HEK293 (cell line): ENCODE measurements around the gene TOPORS.

Experiments
- CTCF ChIA-PET: fragments of 350-600 bp; formaldehyde crosslinking; extraction: SDS; loops from one replicate; lab custom pipeline; 2021; ENCODE audit warnings: antibody characterized with exemption; lab: Yijun Ruan, JAX
- POLR2A ChIA-PET: fragments of 300-600 bp; formaldehyde crosslinking; extraction: SDS; loops from one replicate; lab custom pipeline; 2020; ENCODE audit warnings: antibody characterized with exemption, inconsistent platforms; lab: Yijun Ruan, JAX
- H3K27ac ChIP-seq: fragments of 200-500 bp; sonication (Bioruptor generic); 2 replicates; pipeline ENCODE4 v1.5.1; 2014; ENCODE audit warnings: low read depth, low read length, control low read depth, inconsistent platforms; ENCODE audit errors: extremely low read depth
- H3K36me3 ChIP-seq, 2 experiments: fragments of 200-500 bp in 1 of 2; sonication (Bioruptor generic) in 1 of 2; 1 replicate in 1 of 2; 2 replicates in 1 of 2; pipeline ENCODE4 v1.5.1; 2014 to 2017; ENCODE audit warnings: inconsistent platforms in 2 of 2, low read length in 2 of 2; ENCODE audit not compliant: control insufficient read depth in 2 of 2, insufficient read depth in 1 of 2
- H3K4me1 ChIP-seq: fragments of 200-500 bp; sonication (Bioruptor generic); 2 replicates; pipeline ENCODE4 v1.5.1; 2014; ENCODE audit warnings: mild to moderate bottlenecking, low read length, inconsistent platforms; ENCODE audit not compliant: control insufficient read depth, insufficient read depth
- H3K4me3 ChIP-seq: 2 replicates; pipeline ENCODE4 v1.5.1; 2011; ENCODE audit warnings: low read depth, mild to moderate bottlenecking, control low read depth, low read length, moderate library complexity
- H3K9me3 ChIP-seq: fragments of 200-500 bp; sonication (Bioruptor generic); 2 replicates; pipeline ENCODE4 v1.5.1; 2014; ENCODE audit warnings: low read depth, low read length, inconsistent platforms; ENCODE audit not compliant: control insufficient read depth, insufficient read depth
- FEZF1 ChIP-seq: fragments of 450-650 bp; formaldehyde crosslinking; IDR thresholded peaks from 2 replicates; pipeline ENCODE4 v1.5.1; 2016; ENCODE audit warnings: missing biosample characterization, missing genetic modification characterization
- GLI2 ChIP-seq: fragments of 450-650 bp; formaldehyde crosslinking; IDR thresholded peaks from 2 replicates; pipeline ENCODE4; 2017; ENCODE audit warnings: missing biosample characterization, missing genetic modification characterization, low read depth, borderline replicate concordance
- GLIS1 ChIP-seq: fragments of 450-650 bp; formaldehyde crosslinking; IDR thresholded peaks from 2 replicates; pipeline ENCODE4 v1.5.1; 2016; ENCODE audit warnings: missing biosample characterization, missing genetic modification characterization
- HOXA7 ChIP-seq: sonication (generic); formaldehyde crosslinking; IDR thresholded peaks from 2 replicates; pipeline ENCODE4 v1.8.1; 2022; ENCODE audit warnings: missing genetic modification reagents, borderline replicate concordance
- TCF7L2 ChIP-seq: IDR thresholded peaks from 2 replicates; pipeline ENCODE4 v1.6.1; 2011; ENCODE audit warnings: low read depth, mild to moderate bottlenecking, inconsistent platforms, low read length, moderate library complexity, borderline replicate concordance
- ZBTB17 ChIP-seq: fragments of 450-650 bp; formaldehyde crosslinking; IDR thresholded peaks from 2 replicates; pipeline ENCODE4 v1.5.1; 2016; ENCODE audit warnings: missing biosample characterization, missing genetic modification characterization
- ZBTB48 ChIP-seq: fragments of 450-650 bp; formaldehyde crosslinking; IDR thresholded peaks from 2 replicates; pipeline ENCODE4 v1.5.1; 2016; ENCODE audit warnings: missing biosample characterization, missing genetic modification characterization
- ZFHX2 ChIP-seq: fragments of 450-650 bp; formaldehyde crosslinking; conservative IDR thresholded peaks from 2 replicates; pipeline ENCODE4 v1.5.1; 2016; ENCODE audit warnings: missing biosample characterization, missing genetic modification characterization
- ZNF133 ChIP-seq: fragments of 450-650 bp; formaldehyde crosslinking; IDR thresholded peaks from 2 replicates; pipeline ENCODE4 v1.5.1; 2016; ENCODE audit warnings: missing biosample characterization, missing genetic modification characterization
- ZNF169 ChIP-seq: fragments of 450-650 bp; formaldehyde crosslinking; IDR thresholded peaks from 2 replicates; pipeline ENCODE4 v1.5.1; 2016; ENCODE audit warnings: missing biosample characterization, missing genetic modification characterization
- ZNF23 ChIP-seq: fragments of 450-650 bp; formaldehyde crosslinking; IDR thresholded peaks from 2 replicates; pipeline ENCODE4 v1.5.1; 2016; ENCODE audit warnings: missing biosample characterization, missing genetic modification characterization, borderline replicate concordance
- ZNF341 ChIP-seq: fragments of 450-650 bp; formaldehyde crosslinking; IDR thresholded peaks from 2 replicates; pipeline ENCODE4; 2016; ENCODE audit warnings: low read depth, missing biosample characterization, missing genetic modification characterization
- ZNF521 ChIP-seq: fragments of 450-650 bp; formaldehyde crosslinking; IDR thresholded peaks from 2 replicates; pipeline ENCODE4 v1.5.1; 2017; ENCODE audit warnings: missing biosample characterization, mild to moderate bottlenecking, missing genetic modification characterization
- ZNF596 ChIP-seq: fragments of 450-650 bp; IDR thresholded peaks from 2 replicates; pipeline ENCODE4 v1.5.0; 2018; ENCODE audit warnings: missing biosample characterization, mild to moderate bottlenecking, missing genetic modification characterization, moderate library complexity
- ZNF629 ChIP-seq: fragments of 450-650 bp; formaldehyde crosslinking; IDR thresholded peaks from 2 replicates; pipeline ENCODE4 v1.5.1; 2017; ENCODE audit warnings: missing biosample characterization, missing genetic modification characterization
- ZNF768 ChIP-seq: fragments of 450-650 bp; formaldehyde crosslinking; IDR thresholded peaks from 2 replicates; pipeline ENCODE4 v1.5.1; 2018; ENCODE audit warnings: missing biosample characterization, mild to moderate bottlenecking, missing genetic modification characterization
- TF ChIP-seq, protein P1 (sequence below): fragments of 450-650 bp; formaldehyde crosslinking; IDR thresholded peaks from 2 replicates; pipeline ENCODE4 v1.5.1; 2017; ENCODE audit warnings: missing biosample characterization, mild to moderate bottlenecking, missing genetic modification characterization, moderate library complexity
- TF ChIP-seq, protein P2 (sequence below): fragments of 450-650 bp; formaldehyde crosslinking; IDR thresholded peaks from 2 replicates; pipeline ENCODE4 v1.5.1; 2016; ENCODE audit warnings: missing biosample characterization, missing genetic modification characterization
- TF ChIP-seq, protein P3 (sequence below): fragments of 450-650 bp; formaldehyde crosslinking; IDR thresholded peaks from 2 replicates; pipeline ENCODE4 v1.5.1; 2016; ENCODE audit warnings: missing biosample characterization, missing genetic modification characterization
- TF ChIP-seq, protein P4 (sequence below): fragments of 450-650 bp; formaldehyde crosslinking; IDR thresholded peaks from 2 replicates; pipeline ENCODE4 v1.5.1; 2016; ENCODE audit warnings: missing biosample characterization, missing genetic modification characterization
- TF ChIP-seq, protein P5 (sequence below): sonication (generic); formaldehyde crosslinking; IDR thresholded peaks from 2 replicates; pipeline ENCODE4 v1.8.1; 2022; ENCODE audit warnings: mild to moderate bottlenecking, moderate library complexity, missing genetic modification reagents
- TF ChIP-seq, protein P6 (sequence below): fragments of 450-650 bp; formaldehyde crosslinking; IDR thresholded peaks from 2 replicates; pipeline ENCODE4 v1.5.1; 2016; ENCODE audit warnings: missing biosample characterization, missing genetic modification characterization

TOPORS gene

DNA sequence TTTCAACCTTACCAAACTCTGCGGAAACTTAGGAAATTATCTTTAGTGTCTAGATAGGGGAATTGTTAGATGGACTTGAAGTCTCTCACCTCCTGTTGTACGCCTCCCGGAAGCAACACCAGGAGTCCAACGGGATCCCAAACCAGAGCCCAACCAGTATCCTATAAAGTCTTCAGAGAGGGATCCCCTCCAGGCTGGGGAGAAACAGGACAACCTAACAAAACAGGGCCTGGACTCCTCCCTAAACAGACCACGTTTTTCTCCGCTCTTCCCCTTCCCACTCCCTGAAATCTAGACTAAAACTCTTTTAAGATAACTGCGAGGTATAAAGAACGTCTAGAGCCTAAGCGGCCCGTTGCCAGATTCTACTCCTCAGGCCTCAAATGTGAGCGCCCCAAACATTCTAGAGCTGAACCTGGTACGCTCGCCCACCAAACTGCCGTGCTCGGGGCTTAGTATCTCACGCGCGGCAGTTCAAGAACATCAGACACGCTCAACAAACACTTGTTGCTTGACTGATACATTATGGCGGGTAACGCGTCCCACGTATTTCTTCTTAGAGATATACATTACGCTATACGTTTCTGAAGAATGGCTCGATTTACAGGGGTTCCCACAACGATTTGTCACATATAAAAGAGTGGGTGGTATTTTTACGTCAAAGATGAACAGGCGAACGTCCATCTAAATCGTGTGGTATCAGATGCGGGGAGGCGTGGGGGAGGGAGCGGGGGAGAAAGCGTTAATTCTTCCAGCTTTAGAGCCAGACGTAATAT, 922 bp downstream of the TOPORS start (continued):
- TF ChIP-seq, protein P1, sequence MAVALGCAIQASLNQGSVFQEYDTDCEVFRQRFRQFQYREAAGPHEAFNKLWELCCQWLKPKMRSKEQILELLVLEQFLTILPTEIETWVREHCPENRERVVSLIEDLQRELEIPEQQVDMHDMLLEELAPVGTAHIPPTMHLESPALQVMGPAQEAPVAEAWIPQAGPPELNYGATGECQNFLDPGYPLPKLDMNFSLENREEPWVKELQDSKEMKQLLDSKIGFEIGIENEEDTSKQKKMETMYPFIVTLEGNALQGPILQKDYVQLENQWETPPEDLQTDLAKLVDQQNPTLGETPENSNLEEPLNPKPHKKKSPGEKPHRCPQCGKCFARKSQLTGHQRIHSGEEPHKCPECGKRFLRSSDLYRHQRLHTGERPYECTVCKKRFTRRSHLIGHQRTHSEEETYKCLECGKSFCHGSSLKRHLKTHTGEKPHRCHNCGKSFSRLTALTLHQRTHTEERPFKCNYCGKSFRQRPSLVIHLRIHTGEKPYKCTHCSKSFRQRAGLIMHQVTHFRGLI, result peak; percentile 99
- no peak for TF ChIP-seq GLI2 (tag by site-specific recombination)

DNA sequence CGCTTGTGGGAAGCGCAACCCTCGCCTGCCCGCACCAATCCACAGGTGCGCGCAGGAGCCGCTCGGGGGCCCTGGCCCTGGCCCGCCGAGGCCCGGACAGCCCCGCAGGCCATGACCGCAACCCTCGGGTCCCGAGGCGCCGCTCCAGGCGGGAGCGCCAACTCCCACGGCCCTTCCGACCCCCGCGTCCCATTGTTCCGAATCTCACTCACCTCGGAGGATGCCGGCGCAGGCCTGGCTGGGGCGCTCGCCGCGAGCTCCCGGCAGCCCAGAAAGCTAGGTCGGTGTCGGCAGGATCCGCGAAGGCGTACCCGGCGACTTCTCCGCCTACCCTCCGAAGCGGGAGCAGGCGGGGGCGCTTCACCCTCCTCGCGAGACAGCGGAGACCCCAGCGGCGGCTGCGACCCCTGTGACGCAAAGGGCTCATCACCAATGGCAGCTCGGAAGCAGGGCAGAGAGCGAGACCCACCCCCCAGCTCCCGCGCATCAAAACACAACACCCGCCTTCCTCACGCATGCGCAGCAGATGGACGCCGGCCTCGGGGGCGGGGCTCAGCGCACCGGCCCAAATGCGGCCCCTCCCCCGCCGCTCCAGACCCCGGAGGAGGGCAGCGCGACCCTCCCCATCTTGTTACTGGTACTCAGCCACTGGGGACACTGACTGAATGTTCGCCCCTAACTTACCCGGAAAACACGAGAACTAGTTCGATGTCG, 1.7 kb downstream of the TOPORS start:
- Histone ChIP-seq H3K4me1 (0 out of 2 replicates have a peak, but pooled peaks cover 4% of the 10 kb centered on the region), H3K9me3 (no peaks in the 10 kb centered on the region), H3K27ac (peak overlapping the region; percentile 91), H3K4me3 (peak overlapping the region; percentile 84), H3K36me3 (peaks cover 0 to 18% of the 10 kb centered on the region in 2 experiments; a peak in 2 of 3 replicates)
- CTCF ChIA-PET, result interaction anchor here (1.1 to 7.4 kb wide), 6 partner anchors 10 to 172 kb away, joined by 3 to 44 read pairs (median 7); partner anchors contain the start of gene RIGI
- POLR2A ChIA-PET, result interaction anchor here (0.6 to 3.4 kb wide), 14 partner anchors 13 to 475 kb away, joined by 3 to 36 read pairs (median 4); partner anchors contain the start of genes ACO1, DNAJA1 and RIGI
- TF ChIP-seq ZNF23 (tag by site-specific recombination), result no peak
- no peak for TF ChIP-seq ZNF169 (tag by site-specific recombination)
- TF ChIP-seq FEZF1 (tag by site-specific recombination), result no peak
- TF ChIP-seq ZBTB17 (tag by site-specific recombination), result 0 out of 2 replicates have a peak, but pooled peaks have one; percentile 28
- no peak for TF ChIP-seq HOXA7
- peak; percentile 75; the same call in 1 of the 2 replicates for TF ChIP-seq GLIS1
- TF ChIP-seq TCF7L2, result no peak
- TF ChIP-seq, protein P2, sequence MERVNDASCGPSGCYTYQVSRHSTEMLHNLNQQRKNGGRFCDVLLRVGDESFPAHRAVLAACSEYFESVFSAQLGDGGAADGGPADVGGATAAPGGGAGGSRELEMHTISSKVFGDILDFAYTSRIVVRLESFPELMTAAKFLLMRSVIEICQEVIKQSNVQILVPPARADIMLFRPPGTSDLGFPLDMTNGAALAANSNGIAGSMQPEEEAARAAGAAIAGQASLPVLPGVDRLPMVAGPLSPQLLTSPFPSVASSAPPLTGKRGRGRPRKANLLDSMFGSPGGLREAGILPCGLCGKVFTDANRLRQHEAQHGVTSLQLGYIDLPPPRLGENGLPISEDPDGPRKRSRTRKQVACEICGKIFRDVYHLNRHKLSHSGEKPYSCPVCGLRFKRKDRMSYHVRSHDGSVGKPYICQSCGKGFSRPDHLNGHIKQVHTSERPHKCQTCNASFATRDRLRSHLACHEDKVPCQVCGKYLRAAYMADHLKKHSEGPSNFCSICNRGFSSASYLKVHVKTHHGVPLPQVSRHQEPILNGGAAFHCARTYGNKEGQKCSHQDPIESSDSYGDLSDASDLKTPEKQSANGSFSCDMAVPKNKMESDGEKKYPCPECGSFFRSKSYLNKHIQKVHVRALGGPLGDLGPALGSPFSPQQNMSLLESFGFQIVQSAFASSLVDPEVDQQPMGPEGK, result peak; percentile 95
- TF ChIP-seq, protein P3, sequence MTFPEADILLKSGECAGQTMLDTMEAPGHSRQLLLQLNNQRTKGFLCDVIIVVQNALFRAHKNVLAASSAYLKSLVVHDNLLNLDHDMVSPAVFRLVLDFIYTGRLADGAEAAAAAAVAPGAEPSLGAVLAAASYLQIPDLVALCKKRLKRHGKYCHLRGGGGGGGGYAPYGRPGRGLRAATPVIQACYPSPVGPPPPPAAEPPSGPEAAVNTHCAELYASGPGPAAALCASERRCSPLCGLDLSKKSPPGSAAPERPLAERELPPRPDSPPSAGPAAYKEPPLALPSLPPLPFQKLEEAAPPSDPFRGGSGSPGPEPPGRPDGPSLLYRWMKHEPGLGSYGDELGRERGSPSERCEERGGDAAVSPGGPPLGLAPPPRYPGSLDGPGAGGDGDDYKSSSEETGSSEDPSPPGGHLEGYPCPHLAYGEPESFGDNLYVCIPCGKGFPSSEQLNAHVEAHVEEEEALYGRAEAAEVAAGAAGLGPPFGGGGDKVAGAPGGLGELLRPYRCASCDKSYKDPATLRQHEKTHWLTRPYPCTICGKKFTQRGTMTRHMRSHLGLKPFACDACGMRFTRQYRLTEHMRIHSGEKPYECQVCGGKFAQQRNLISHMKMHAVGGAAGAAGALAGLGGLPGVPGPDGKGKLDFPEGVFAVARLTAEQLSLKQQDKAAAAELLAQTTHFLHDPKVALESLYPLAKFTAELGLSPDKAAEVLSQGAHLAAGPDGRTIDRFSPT, result no peak
- no peak for TF ChIP-seq ZNF521
- TF ChIP-seq, protein P4, sequence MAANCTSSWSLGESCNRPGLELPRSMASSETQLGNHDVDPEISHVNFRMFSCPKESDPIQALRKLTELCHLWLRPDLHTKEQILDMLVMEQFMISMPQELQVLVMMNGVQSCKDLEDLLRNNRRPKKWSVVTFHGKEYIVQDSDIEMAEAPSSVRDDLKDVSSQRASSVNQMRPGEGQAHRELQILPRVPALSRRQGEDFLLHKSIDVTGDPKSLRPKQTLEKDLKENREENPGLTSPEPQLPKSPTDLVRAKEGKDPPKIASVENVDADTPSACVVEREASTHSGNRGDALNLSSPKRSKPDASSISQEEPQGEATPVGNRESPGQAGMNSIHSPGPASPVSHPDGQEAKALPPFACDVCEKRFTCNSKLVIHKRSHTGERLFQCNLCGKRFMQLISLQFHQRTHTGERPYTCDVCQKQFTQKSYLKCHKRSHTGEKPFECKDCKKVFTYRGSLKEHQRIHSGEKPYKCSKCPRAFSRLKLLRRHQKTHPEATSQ (tag by site-specific recombination), result 0 out of 2 replicates have a peak, but pooled peaks have one; percentile 41
- TF ChIP-seq ZNF596 (tag by site-specific recombination), result no peak
- TF ChIP-seq ZBTB48, result 0 out of 2 replicates have a peak, but pooled peaks have one; percentile 4
- TF ChIP-seq, protein P5, sequence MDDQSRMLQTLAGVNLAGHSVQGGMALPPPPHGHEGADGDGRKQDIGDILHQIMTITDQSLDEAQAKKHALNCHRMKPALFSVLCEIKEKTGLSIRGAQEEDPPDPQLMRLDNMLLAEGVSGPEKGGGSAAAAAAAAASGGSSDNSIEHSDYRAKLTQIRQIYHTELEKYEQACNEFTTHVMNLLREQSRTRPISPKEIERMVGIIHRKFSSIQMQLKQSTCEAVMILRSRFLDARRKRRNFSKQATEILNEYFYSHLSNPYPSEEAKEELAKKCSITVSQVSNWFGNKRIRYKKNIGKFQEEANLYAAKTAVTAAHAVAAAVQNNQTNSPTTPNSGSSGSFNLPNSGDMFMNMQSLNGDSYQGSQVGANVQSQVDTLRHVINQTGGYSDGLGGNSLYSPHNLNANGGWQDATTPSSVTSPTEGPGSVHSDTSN (CRISPR knock-in tag), result peak; percentile 77; the same call in 1 of the 2 replicates
- TF ChIP-seq, protein P6, sequence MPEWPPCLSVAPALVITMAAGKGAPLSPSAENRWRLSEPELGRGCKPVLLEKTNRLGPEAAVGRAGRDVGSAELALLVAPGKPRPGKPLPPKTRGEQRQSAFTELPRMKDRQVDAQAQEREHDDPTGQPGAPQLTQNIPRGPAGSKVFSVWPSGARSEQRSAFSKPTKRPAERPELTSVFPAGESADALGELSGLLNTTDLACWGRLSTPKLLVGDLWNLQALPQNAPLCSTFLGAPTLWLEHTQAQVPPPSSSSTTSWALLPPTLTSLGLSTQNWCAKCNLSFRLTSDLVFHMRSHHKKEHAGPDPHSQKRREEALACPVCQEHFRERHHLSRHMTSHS (tag by site-specific recombination), result no peak
- TF ChIP-seq ZNF768 (tag by site-specific recombination), result no peak
- TF ChIP-seq, protein P1, result 0 out of 2 replicates have a peak, but pooled peaks have one; percentile 25
- TF ChIP-seq ZNF629 (tag by site-specific recombination), result peak; percentile 77
- TF ChIP-seq ZNF341, result peak; percentile 62; the same call in 1 of the 2 replicates
- no peak for TF ChIP-seq ZNF133
- peak; percentile 85 for TF ChIP-seq ZFHX2 (tag by site-specific recombination)
